ENCODE results near the gene CHAF1A. TPM values are rescaled to one million over a fixed set of nuclear protein-coding genes. Genes with fewer than 3 reads are reported as not detected.

CHAF1A gene
- total and polyA plus RNA-seq, 2 of the 4 experiments (the other 2 are of a cell fraction) = 12.4 to 22.9 TPM

GRCh38 chr19:4400135-4400936, 2.1 kb upstream of the CHAF1A start, which contains the start of gene SH3GL1 (continued):
- TF ChIP-seq ELK1 (IDR thresholded peaks at IDR 0.05; ENCODE audit: borderline replicate concordance, low read depth, low read length) = no peak

- CTCF ChIA-PET = interaction anchor here (1.1 to 1.5 kb wide), 2 partner anchors 14 to 26 kb away, joined by 3 to 5 read pairs; no protein-coding TSS in a partner anchor
- Histone ChIP-seq H4K91ac (ENCODE audit: insufficient read depth, low read depth, low read length) (no peak overlapping the region), H2BK120ac (ENCODE audit: low read depth, low read length) (no peak overlapping the region; the same call in 1 of the 2 replicates), H2AK5ac (ENCODE audit: low read depth, low read length) (no peak overlapping the region), H3K14ac (replicated peaks; ENCODE audit: low read depth, low read length) (peak overlapping the region; percentile 19; the same call in 1 of the 2 replicates), H3K4me1 (ENCODE audit: control insufficient read depth, insufficient read depth, low read length) (peaks cover 10% of the 10 kb centered on the region), H2BK5ac (ENCODE audit: low read depth, low read length, poor library complexity, severe bottlenecking) (peak overlapping the region; percentile 44), H3K9me1 (ENCODE audit: insufficient read depth, low read length) (peaks cover 14% of the 10 kb centered on the region), H3K4me2 (ENCODE audit: low read depth, low read length) (peak overlapping the region; percentile 75; the same call in 1 of the 2 replicates), H2AK9ac (replicated peaks; ENCODE audit: low read depth, low read length, poor library complexity) (no peak overlapping the region), H4K5ac (ENCODE audit: low read depth, low read length) (no peak overlapping the region), H3K27ac (ENCODE audit: insufficient read depth, low read length) (no peak overlapping the region), H4K20me1 (ENCODE audit: insufficient read depth, low read length) (peaks cover 40% of the 10 kb centered on the region), H4K8ac (ENCODE audit: low read depth in 2 of 2, low read length in 2 of 2) (peak overlapping the region in 1 of 2 experiments; percentile 74; a peak in 2 of 4 replicates), H3K4me3 (ENCODE audit: insufficient read depth, low read depth, low read length) (peak overlapping the region; percentile 31; the same call in 1 of the 2 replicates), H3K56ac (ENCODE audit: extremely low read depth, insufficient read depth, low read length) (0 out of 2 replicates have a peak overlapping the region, but pooled peaks have one; percentile 18), H2BK15ac (ENCODE audit: low read depth, low read length) (no peak overlapping the region), H3K27me3 (ENCODE audit: control insufficient read depth, insufficient read depth, low read length) (no peaks in the 10 kb centered on the region), H2AFZ (replicated peaks; ENCODE audit: low read length, poor library complexity) (no peak overlapping the region), H2BK20ac (ENCODE audit: low read depth, low read length) (no peak overlapping the region), H3K18ac (ENCODE audit: low read depth, low read length) (no peak overlapping the region), H3K9me3 (ENCODE audit: control insufficient read depth, insufficient read depth, low read length) (no peaks in the 10 kb centered on the region), H3K9ac (ENCODE audit: low read depth, low read length) (peak overlapping the region; percentile 32; the same call in 1 of the 2 replicates), H3K79me1 (ENCODE audit: low read depth in 1 of 2, low read length in 2 of 2) (peaks cover 10 to 56% of the 10 kb centered on the region in 2 experiments; a peak in 2 of 4 replicates), H3K4ac (ENCODE audit: low read depth, low read length) (peak overlapping the region; percentile 6; the same call in 1 of the 2 replicates), H3K36me3 (ENCODE audit: control insufficient read depth, insufficient read depth, low read length) (peaks cover 4% of the 10 kb centered on the region; the same call in 1 of the 2 replicates), H3K23ac (ENCODE audit: low read depth, low read length) (peak overlapping the region; percentile 16; the same call in 1 of the 2 replicates)
- DNase-seq = no peak
- POLR2A ChIA-PET (ENCODE audit: unreplicated experiment) = no interaction called here
- dilution Hi-C loops (cut with HindIII; ENCODE audit: low sequenced_read_pairs, unreplicated experiment) (no loop called here), intact Hi-C loops (cut with micrococcal nuclease) (loop anchor here (2.0 kb wide), 1 partner anchor 55 kb away; the partner anchor contains the start of gene UBXN6), in situ Hi-C loops (cut with MboI; ENCODE audit: low sequenced_read_pairs) (no loop called here)
- no peak for ATAC-seq (ENCODE audit: low read depth)
- BruUV-seq (replicated peaks) = no TSS peak
- no CpG with 5 or more reads among the region's 8 CpGs for WGBS, 2 experiments (ENCODE audit: extremely low coverage in 2 of 2, insufficient read length in 1 of 2)
- TF ChIP-seq ELK1 (IDR thresholded peaks at IDR 0.05; ENCODE audit: borderline replicate concordance, low read depth, low read length) = no peak
- no peak for TF ChIP-seq FOS (IDR thresholded peaks at IDR 0.05; ENCODE audit: low read depth, low read length)
- no peak for TF ChIP-seq RCOR1 (IDR thresholded peaks at IDR 0.05; ENCODE audit: insufficient replicate concordance, low read length)
- TF ChIP-seq CHD1 (IDR thresholded peaks at IDR 0.05; ENCODE audit: low read depth, low read length) = no peak
- no peak for TF ChIP-seq MAFK (IDR thresholded peaks at IDR 0.05; ENCODE audit: low read depth, low read length)
- no peak for TF ChIP-seq POLR2A (IDR thresholded peaks at IDR 0.05; ENCODE audit: low read depth, low read length)
- TF ChIP-seq SMC3 (IDR thresholded peaks at IDR 0.05; ENCODE audit: low read depth, low read length) = no peak
- TF ChIP-seq USF2 (IDR thresholded peaks at IDR 0.05; ENCODE audit: low read depth, low read length) = no peak
- no peak for TF ChIP-seq CTCF (conservative IDR thresholded peaks at IDR 0.05; ENCODE audit: low read depth, low read length)
Measured at GRCh38 chr19:4401769-4402170, 670 bp upstream of the CHAF1A start.
